NCI-H345 (cell line): ENCODE results near the gene PRCC.
"Not testable (repeated sequence)": the region's sequence is repeated elsewhere in the genome, so short reads cannot be mapped to it uniquely, and the experiment has no call there.

Experiments used
- DNase-seq: peaks from one replicate; lab custom pipeline; 2025; lab: John Stamatoyannopoulos, UW

Gene PRCC

GRCh38 chr1:156744786-156745419 lies 22.4 kb upstream of the PRCC start:
- DNase-seq = no peak

GRCh38 chr1:156745881-156746280 lies 21.5 kb upstream of the PRCC start:
- DNase-seq = no peak

- no peak for DNase-seq
Measured at GRCh38 chr1:156746406-156746727, 21.0 kb upstream of the PRCC start.

GRCh38 chr1:156746728-156747631 lies 20.4 kb upstream of the PRCC start:
- DNase-seq = peak; percentile 81

GRCh38 chr1:156747742-156748669 lies 19.3 kb upstream of the PRCC start:
- no peak for DNase-seq

GRCh38 chr1:156748670-156749418 lies 18.5 kb upstream of the PRCC start:
- DNase-seq = no peak

- no peak for DNase-seq
Measured at GRCh38 chr1:156749419-156750118, 17.8 kb upstream of the PRCC start.

GRCh38 chr1:156750191-156750672 lies 17.1 kb upstream of the PRCC start:
- DNase-seq = no peak

GRCh38 chr1:156750711-156751450 lies 16.5 kb upstream of the PRCC start:
- DNase-seq = no peak

- no peak for DNase-seq
Measured at GRCh38 chr1:156751451-156751756, 15.9 kb upstream of the PRCC start, which contains the start of gene HDGF. TSS of gene HDGF (minus strand) at chr1:156751675. CDS start at chr1:156751429, 246 bp downstream.

GRCh38 chr1:156751757-156752481 lies 15.4 kb upstream of the PRCC start:
- DNase-seq = peak; percentile 97

GRCh38 chr1:156752843-156753482 lies 14.4 kb upstream of the PRCC start:
- DNase-seq = no peak

- no peak for DNase-seq
Measured at GRCh38 chr1:156754219-156754618, 13.1 kb upstream of the PRCC start.

GRCh38 chr1:156755527-156755950 lies 11.8 kb upstream of the PRCC start:
- DNase-seq = no peak

GRCh38 chr1:156756355-156756754 lies 11.0 kb upstream of the PRCC start:
- DNase-seq = no peak

GRCh38 chr1:156757572-156758253 lies 9.6 kb upstream of the PRCC start:
- DNase-seq = not testable (repeated sequence)

GRCh38 chr1:156760092-156760795 lies 7.1 kb upstream of the PRCC start:
- DNase-seq = no peak

GRCh38 chr1:156760796-156761104 lies 6.6 kb upstream of the PRCC start:
- DNase-seq = no peak
